K562 (cell line): ENCODE results near the gene CASR. TPM values are rescaled to one million over a fixed set of nuclear protein-coding genes. Genes with fewer than 3 reads are reported as not detected.

Experiments used
- ATAC-seq: fragments of 200-7000 bp; cut with Tn5 transposase; 3 replicates; pipeline ENCODE4 v1.9.1; 2020; ENCODE audit warnings: moderate library complexity
- BruUV-seq: library from RNA; stranded (reverse); fragments of 400-500 nt; replicated peaks from 2 replicates; lab custom pipeline; 2021; lab: Mats Ljungman, UMichigan
- CTCF ChIA-PET: fragments of 300-600 bp; formaldehyde crosslinking; extraction: SDS; loops from one replicate; lab custom pipeline; 2021; ENCODE audit warnings: low intra/inter-chr PET ratio; lab: Yijun Ruan, JAX
- POLR2A ChIA-PET: fragments of 300-600, 350-650 bp; sonication (Branson Sonifier 250); formaldehyde crosslinking; extraction: SDS; loops from one replicate; lab custom pipeline; 2021; ENCODE audit warnings: antibody characterized with exemption, inconsistent platforms; lab: Yijun Ruan, JAX
- DNase-seq, 4 experiments: peaks; one replicate each; pipeline versions ENCODE4 v3.0.0 to v3.0.0-alpha.2; 2011 to 2018; ENCODE audit warnings: low spot score in 3 of 4, mixed read lengths in 3 of 4; ENCODE audit errors: extremely low read depth in 1 of 4
- FAIRE-seq: peaks from 2 replicates; lab custom pipeline; 2011; peaks lifted over from hg19 to GRCh38; lab: Jason Lieb, UNC
- H2AFZ ChIP-seq: 2 replicates; pipeline ENCODE4 v1.6.0; 2011; ENCODE audit warnings: low read depth, low read length, control low read depth, inconsistent platforms
- H3K27ac ChIP-seq: fragments of 200-600 bp; 3 replicates; pipeline ENCODE4 v1.8.0; 2011; ENCODE audit warnings: low read depth, mild to moderate bottlenecking, control low read depth, inconsistent platforms, low read length, moderate library complexity, mixed read lengths; ENCODE audit errors: extremely low read depth
- H3K27me3 ChIP-seq, 2 experiments: fragments of 300-600 bp in 1 of 2; 2 replicates in 1 of 2; 3 replicates in 1 of 2; pipeline versions ENCODE4 v1.6.0 to v1.8.0; 2011; ENCODE audit warnings: inconsistent platforms in 2 of 2, low read length in 2 of 2, mild to moderate bottlenecking in 1 of 2, mixed read lengths in 1 of 2, moderate library complexity in 1 of 2; ENCODE audit not compliant: control insufficient read depth in 2 of 2, insufficient read depth in 2 of 2
- H3K36me3 ChIP-seq: fragments of 300-600 bp; 3 replicates; pipeline ENCODE4 v1.8.0; 2011; ENCODE audit warnings: mild to moderate bottlenecking, low read length, inconsistent platforms; ENCODE audit not compliant: control insufficient read depth, insufficient read depth
- H3K4me1 ChIP-seq, 2 experiments: fragments of 200-600 bp in 1 of 2; replicated peaks in 1 of 2; 2 replicates in 1 of 2; 3 replicates in 1 of 2; pipeline versions ENCODE4 v1.5.1 to v1.8.0; 2011; ENCODE audit warnings: inconsistent platforms in 2 of 2, low read length in 2 of 2, mild to moderate bottlenecking in 1 of 2, mixed read lengths in 1 of 2, moderate library complexity in 1 of 2; ENCODE audit not compliant: control insufficient read depth in 2 of 2, insufficient read depth in 2 of 2
- H3K4me2 ChIP-seq: 2 replicates; pipeline ENCODE4 v1.6.1; 2011; ENCODE audit warnings: low read length, control low read depth, inconsistent platforms, mixed read lengths; ENCODE audit not compliant: insufficient read depth
- H3K4me3 ChIP-seq: fragments of 200-600 bp; sonication (generic), shearing (Covaris generic); 2 replicates; pipeline ENCODE4 v1.5.1; 2016; ENCODE audit warnings: control low read depth, inconsistent platforms
- H3K79me2 ChIP-seq: fragments of 200-600 bp; 3 replicates; pipeline ENCODE4 v1.8.0; 2011; ENCODE audit warnings: low read length, inconsistent platforms; ENCODE audit not compliant: control insufficient read depth, insufficient read depth
- H3K9ac ChIP-seq, 2 experiments: 2 replicates each; pipeline versions ENCODE4 v1.6.0 to v1.6.1; 2011; ENCODE audit warnings: low read depth in 2 of 2, low read length in 2 of 2, control low read depth in 1 of 2, inconsistent platforms in 1 of 2, mild to moderate bottlenecking in 1 of 2, mixed read lengths in 1 of 2; ENCODE audit not compliant: insufficient read depth in 1 of 2
- H3K9me1 ChIP-seq: one replicate; pipeline ENCODE4 v1.6.0; 2011; ENCODE audit warnings: inconsistent platforms, mild to moderate bottlenecking, low read length, moderate library complexity; ENCODE audit not compliant: control insufficient read depth, insufficient read depth
- H3K9me3 ChIP-seq: replicated peaks from 2 replicates; pipeline ENCODE4 v1.5.1; 2011; ENCODE audit warnings: low read depth, low read length, inconsistent platforms; ENCODE audit not compliant: control insufficient read depth, insufficient read depth
- H4K20me1 ChIP-seq: replicated peaks from 2 replicates; pipeline ENCODE4 v1.6.1; 2011; ENCODE audit warnings: low read length, inconsistent platforms, mixed read lengths; ENCODE audit not compliant: control insufficient read depth, insufficient read depth
- WGBS: fragments of 100-300 bp; shearing (Covaris generic); methylation state at CpG from one replicate; pipeline ENCODE4 v1.1.6; 2016; ENCODE audit warnings: low coverage, mixed read lengths; ENCODE audit not compliant: insufficient coverage; ENCODE audit errors: missing lambda C conversion rate; 5-methylcytosine and 5-hydroxymethylcytosine counted together
- in situ Hi-C: fragments of 300-500 bp; cut with MboI; formaldehyde crosslinking; loops from 4 replicates; pipeline ENCODE4 v1.15.0; 2018; ENCODE audit warnings: inconsistent platforms, mixed read lengths
- intact Hi-C: fragments of 100-400 bp; cut with micrococcal nuclease; formaldehyde crosslinking; loops from 2 replicates; pipeline ENCODE4 v1.14.2; 2022
- polyA plus RNA-seq, 8 experiments: library from polyadenylated mRNA; depleted of rRNA in 4 of 8; stranded (reverse) in 5 of 8; unstranded in 3 of 8; fragments of >200 nt; fragmentation: Nextera tagmentation in 2 of 8; fragmentation: Illumina TruSeq in 1 of 8; extraction: Ambion mirVana in 2 of 8; extraction: Trizol in 1 of 8; gene quantifications; 2 replicates each; pipeline versions ENCODE4 v1.2.1 to v1.2.3, GENCODE V29; 2011 to 2014; ENCODE audit warnings: inconsistent platforms in 1 of 8, missing spikeins in 1 of 8
- total RNA-seq, 7 experiments: library from RNA; depleted of rRNA in 6 of 7; stranded (reverse); fragments of >200 nt in 6 of 7; fragmentation: Illumina TruSeq in 2 of 7; extraction: Trizol in 2 of 7; gene quantifications; 2 replicates each; pipeline versions ENCODE4 v1.2.1 to v1.2.3, GENCODE V29; 2011 to 2021; ENCODE audit warnings: low replicate concordance in 1 of 7
- TF ChIP-seq, protein P1 (sequence below): fragments of 450-650 bp; IDR thresholded peaks from 2 replicates; pipeline ENCODE4 v1.6.1; 2016; ENCODE audit warnings: mild to moderate bottlenecking, moderate library complexity

CASR gene
- total and polyA plus RNA-seq, 9 of the 15 experiments (the other 6 are each of a cell fraction or from before 2014, with no cell fraction given) = not detected

DNA sequence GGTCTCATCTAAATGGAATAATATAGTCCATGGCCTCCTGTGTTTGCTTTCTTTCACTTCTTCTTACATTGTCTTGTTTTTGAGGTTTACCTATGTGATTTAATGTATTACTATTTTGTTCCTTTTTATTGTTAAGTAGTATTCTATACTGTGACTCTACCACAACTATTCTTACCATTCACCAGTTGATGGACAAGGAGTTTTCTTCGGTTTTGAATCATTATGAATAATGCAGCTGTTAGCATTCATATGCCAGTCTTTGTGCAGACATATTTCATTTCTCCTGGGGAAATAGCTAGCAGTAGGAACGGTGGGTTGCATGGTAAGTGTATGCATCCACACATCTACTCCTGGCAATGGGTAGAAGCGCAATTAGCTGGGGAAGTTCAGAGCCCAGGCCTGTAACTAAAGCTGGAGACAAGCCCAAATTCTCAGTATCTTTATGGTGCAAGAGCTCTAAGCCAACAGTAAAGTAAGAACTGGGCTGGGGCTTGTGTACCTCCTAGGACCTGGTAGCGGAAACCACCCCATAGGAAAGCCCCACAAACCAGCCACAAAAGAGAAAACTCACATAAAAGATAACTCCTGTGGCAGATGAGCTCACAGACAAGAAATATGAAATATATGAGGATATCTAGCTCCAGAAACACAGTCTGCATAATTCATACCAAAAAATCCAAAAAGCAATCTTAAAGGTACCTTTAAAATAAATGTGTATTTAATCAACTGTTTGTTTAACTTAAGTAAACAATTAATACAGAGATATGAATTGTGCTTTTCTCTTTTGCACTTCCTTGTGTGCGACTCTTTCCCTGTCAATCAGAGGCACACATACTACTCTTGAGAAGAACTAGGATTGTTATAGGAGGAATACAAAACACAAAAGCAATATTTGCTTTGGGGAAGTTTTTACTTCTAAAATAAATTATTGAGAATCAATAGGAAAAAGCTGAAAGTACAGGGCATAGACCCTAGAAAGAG, 138.9 kb downstream of the CASR start:
- no peak overlapping the region for H2AFZ ChIP-seq

More for the DNA sequence above, 138.9 kb downstream of the CASR start:
- no peaks in the 10 kb centered on the region for H3K36me3 ChIP-seq
- POLR2A ChIA-PET = no interaction called here
- TF ChIP-seq, protein P1, sequence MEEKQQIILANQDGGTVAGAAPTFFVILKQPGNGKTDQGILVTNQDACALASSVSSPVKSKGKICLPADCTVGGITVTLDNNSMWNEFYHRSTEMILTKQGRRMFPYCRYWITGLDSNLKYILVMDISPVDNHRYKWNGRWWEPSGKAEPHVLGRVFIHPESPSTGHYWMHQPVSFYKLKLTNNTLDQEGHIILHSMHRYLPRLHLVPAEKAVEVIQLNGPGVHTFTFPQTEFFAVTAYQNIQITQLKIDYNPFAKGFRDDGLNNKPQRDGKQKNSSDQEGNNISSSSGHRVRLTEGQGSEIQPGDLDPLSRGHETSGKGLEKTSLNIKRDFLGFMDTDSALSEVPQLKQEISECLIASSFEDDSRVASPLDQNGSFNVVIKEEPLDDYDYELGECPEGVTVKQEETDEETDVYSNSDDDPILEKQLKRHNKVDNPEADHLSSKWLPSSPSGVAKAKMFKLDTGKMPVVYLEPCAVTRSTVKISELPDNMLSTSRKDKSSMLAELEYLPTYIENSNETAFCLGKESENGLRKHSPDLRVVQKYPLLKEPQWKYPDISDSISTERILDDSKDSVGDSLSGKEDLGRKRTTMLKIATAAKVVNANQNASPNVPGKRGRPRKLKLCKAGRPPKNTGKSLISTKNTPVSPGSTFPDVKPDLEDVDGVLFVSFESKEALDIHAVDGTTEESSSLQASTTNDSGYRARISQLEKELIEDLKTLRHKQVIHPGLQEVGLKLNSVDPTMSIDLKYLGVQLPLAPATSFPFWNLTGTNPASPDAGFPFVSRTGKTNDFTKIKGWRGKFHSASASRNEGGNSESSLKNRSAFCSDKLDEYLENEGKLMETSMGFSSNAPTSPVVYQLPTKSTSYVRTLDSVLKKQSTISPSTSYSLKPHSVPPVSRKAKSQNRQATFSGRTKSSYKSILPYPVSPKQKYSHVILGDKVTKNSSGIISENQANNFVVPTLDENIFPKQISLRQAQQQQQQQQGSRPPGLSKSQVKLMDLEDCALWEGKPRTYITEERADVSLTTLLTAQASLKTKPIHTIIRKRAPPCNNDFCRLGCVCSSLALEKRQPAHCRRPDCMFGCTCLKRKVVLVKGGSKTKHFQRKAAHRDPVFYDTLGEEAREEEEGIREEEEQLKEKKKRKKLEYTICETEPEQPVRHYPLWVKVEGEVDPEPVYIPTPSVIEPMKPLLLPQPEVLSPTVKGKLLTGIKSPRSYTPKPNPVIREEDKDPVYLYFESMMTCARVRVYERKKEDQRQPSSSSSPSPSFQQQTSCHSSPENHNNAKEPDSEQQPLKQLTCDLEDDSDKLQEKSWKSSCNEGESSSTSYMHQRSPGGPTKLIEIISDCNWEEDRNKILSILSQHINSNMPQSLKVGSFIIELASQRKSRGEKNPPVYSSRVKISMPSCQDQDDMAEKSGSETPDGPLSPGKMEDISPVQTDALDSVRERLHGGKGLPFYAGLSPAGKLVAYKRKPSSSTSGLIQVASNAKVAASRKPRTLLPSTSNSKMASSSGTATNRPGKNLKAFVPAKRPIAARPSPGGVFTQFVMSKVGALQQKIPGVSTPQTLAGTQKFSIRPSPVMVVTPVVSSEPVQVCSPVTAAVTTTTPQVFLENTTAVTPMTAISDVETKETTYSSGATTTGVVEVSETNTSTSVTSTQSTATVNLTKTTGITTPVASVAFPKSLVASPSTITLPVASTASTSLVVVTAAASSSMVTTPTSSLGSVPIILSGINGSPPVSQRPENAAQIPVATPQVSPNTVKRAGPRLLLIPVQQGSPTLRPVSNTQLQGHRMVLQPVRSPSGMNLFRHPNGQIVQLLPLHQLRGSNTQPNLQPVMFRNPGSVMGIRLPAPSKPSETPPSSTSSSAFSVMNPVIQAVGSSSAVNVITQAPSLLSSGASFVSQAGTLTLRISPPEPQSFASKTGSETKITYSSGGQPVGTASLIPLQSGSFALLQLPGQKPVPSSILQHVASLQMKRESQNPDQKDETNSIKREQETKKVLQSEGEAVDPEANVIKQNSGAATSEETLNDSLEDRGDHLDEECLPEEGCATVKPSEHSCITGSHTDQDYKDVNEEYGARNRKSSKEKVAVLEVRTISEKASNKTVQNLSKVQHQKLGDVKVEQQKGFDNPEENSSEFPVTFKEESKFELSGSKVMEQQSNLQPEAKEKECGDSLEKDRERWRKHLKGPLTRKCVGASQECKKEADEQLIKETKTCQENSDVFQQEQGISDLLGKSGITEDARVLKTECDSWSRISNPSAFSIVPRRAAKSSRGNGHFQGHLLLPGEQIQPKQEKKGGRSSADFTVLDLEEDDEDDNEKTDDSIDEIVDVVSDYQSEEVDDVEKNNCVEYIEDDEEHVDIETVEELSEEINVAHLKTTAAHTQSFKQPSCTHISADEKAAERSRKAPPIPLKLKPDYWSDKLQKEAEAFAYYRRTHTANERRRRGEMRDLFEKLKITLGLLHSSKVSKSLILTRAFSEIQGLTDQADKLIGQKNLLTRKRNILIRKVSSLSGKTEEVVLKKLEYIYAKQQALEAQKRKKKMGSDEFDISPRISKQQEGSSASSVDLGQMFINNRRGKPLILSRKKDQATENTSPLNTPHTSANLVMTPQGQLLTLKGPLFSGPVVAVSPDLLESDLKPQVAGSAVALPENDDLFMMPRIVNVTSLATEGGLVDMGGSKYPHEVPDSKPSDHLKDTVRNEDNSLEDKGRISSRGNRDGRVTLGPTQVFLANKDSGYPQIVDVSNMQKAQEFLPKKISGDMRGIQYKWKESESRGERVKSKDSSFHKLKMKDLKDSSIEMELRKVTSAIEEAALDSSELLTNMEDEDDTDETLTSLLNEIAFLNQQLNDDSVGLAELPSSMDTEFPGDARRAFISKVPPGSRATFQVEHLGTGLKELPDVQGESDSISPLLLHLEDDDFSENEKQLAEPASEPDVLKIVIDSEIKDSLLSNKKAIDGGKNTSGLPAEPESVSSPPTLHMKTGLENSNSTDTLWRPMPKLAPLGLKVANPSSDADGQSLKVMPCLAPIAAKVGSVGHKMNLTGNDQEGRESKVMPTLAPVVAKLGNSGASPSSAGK = no peak
- H3K79me2 ChIP-seq = no peaks in the 10 kb centered on the region
- H3K4me3 ChIP-seq = no peak overlapping the region
- intact Hi-C loops = no loop called here
- H4K20me1 ChIP-seq = no peaks in the 10 kb centered on the region
- no peaks in the 10 kb centered on the region for H3K9me3 ChIP-seq
- no peaks in the 10 kb centered on the region for H3K9me1 ChIP-seq
- H3K27me3 ChIP-seq = no peaks in the 10 kb centered on the region
- CTCF ChIA-PET = no interaction called here
- no peak overlapping the region for H3K9ac ChIP-seq
- no peak for FAIRE-seq
- DNase-seq = no peak
- no TSS peak for BruUV-seq
- H3K4me2 ChIP-seq = no peak overlapping the region
- no peak overlapping the region for H3K27ac ChIP-seq
- 14% methylated on average over 5 of the region's 5 CpGs for WGBS
- no peaks in the 10 kb centered on the region for H3K4me1 ChIP-seq
- no peak for ATAC-seq
- in situ Hi-C loops = no loop called here
